Right ventricle myocardium inferior (tissue), 1 donor: ENCODE results near the gene RHOJ. TPM values are rescaled to one million over a fixed set of nuclear protein-coding genes. Genes with fewer than 3 reads are reported as not detected.
"Not testable (repeated sequence)": the region's sequence is repeated elsewhere in the genome, so short reads cannot be mapped to it uniquely, and the experiment has no call there.

ENCODE experiments used
- ATAC-seq: fragments of 200-7000 bp; cut with Tn5 transposase; one replicate; pipeline ENCODE4 v1.9.1; 2020; ENCODE audit warnings: mild to moderate bottlenecking, moderate library complexity
- DNase-seq: peaks from one replicate; pipeline ENCODE4 v3.0.0; 2021; ENCODE audit errors: missing footprints
- intact Hi-C: fragments of 100-400 bp; cut with DNase I; formaldehyde crosslinking; loops from one replicate; pipeline ENCODE4 v1.11.0; 2022
- long read RNA-seq: library from polyadenylated mRNA; unstranded; transcript quantifications from one replicate; pipeline ENCODE4 v2.0.0, GENCODE V29; 2021
- total RNA-seq: library from RNA; stranded (reverse); fragmentation: NEBNext Ultra II Directional; extraction: Animal tissue kit (Norgen Biotek cat#: 25700); gene quantifications from one replicate; pipeline ENCODE4 v1.2.1, GENCODE V29; 2021
- donor health status: DM: no; HTN: yes; CAD: no; lungs with severe emphysema.

Gene RHOJ
- 18.3 TPM for total RNA-seq
- long read RNA-seq, partial matches to known transcripts: 0 of 2 reads
- long read RNA-seq, other reads (novel, unspliced or antisense): 0 of 2 reads

- DNase-seq (peak; percentile 73), ATAC-seq (peak; percentile 5)
- intact Hi-C loops: loop anchor here (2.0 kb wide), 1 partner anchor 24 kb away; no protein-coding TSS in a partner anchor
Observed at GRCh38 chr14:63204407-63205043, at the start of gene RHOJ. Gene RHOJ (plus strand): TSS chr14:63204443. CDS start chr14:63204870, 427 bp downstream.

GRCh38 chr14:63155511-63156185, 48.6 kb upstream of the RHOJ start:
- DNase-seq (no peak), ATAC-seq (no peak)
- intact Hi-C loops: no loop called here

GRCh38 chr14:63157195-63157594, 47.0 kb upstream of the RHOJ start:
- ATAC-seq: no peak
- intact Hi-C loops: no loop called here
- DNase-seq: no peak

GRCh38 chr14:63163306-63163705, 40.9 kb upstream of the RHOJ start:
- ATAC-seq: no peak
- intact Hi-C loops: no loop called here
- no peak for DNase-seq

- no peak for ATAC-seq
- intact Hi-C loops: no loop called here
Observed at GRCh38 chr14:63164108-63164683, 40.0 kb upstream of the RHOJ start.

GRCh38 chr14:63165267-63165666, 39.0 kb upstream of the RHOJ start:
- DNase-seq, intact Hi-C loops, ATAC-seq: not testable (repeated sequence)

More at GRCh38 chr14:63164108-63164683, 40.0 kb upstream of the RHOJ start:
- DNase-seq: no peak

GRCh38 chr14:63167044-63167443, 37.2 kb upstream of the RHOJ start:
- no peak for DNase-seq
- intact Hi-C loops: no loop called here
- ATAC-seq: no peak

- no peak for DNase-seq
- intact Hi-C loops: loop anchor here (1.0 kb wide), 1 partner anchor 102 kb away; no protein-coding TSS in a partner anchor
- ATAC-seq: peak; percentile 59
Observed at GRCh38 chr14:63174760-63175191, 29.5 kb upstream of the RHOJ start.

GRCh38 chr14:63175531-63175930, 28.7 kb upstream of the RHOJ start:
- no peak for ATAC-seq
- intact Hi-C loops: no loop called here

GRCh38 chr14:63178912-63179311, 25.3 kb upstream of the RHOJ start:
- no peak for DNase-seq
- intact Hi-C loops: loop anchor here (1.0 kb wide), 1 partner anchor 96 kb away; no protein-coding TSS in a partner anchor

More at GRCh38 chr14:63175531-63175930, 28.7 kb upstream of the RHOJ start:
- no peak for DNase-seq

GRCh38 chr14:63179383-63179782, 24.9 kb upstream of the RHOJ start:
- intact Hi-C loops: loop anchor here (1.0 kb wide), 1 partner anchor 96 kb away; no protein-coding TSS in a partner anchor
- DNase-seq (peak; percentile 69), ATAC-seq (peak; percentile 72)

More at GRCh38 chr14:63178912-63179311, 25.3 kb upstream of the RHOJ start:
- ATAC-seq: peak; percentile 44

- DNase-seq: peak; percentile 74
- intact Hi-C loops: no loop called here
- ATAC-seq: peak; percentile 85
Observed at GRCh38 chr14:63180011-63180410, 24.2 kb upstream of the RHOJ start.

- ATAC-seq: no peak
- intact Hi-C loops: no loop called here
- no peak for DNase-seq
Observed at GRCh38 chr14:63182968-63183367, 21.3 kb upstream of the RHOJ start.

- no peak for ATAC-seq
- intact Hi-C loops: no loop called here
- DNase-seq: no peak
Observed at GRCh38 chr14:63186453-63186852, 17.8 kb upstream of the RHOJ start.

GRCh38 chr14:63191211-63191610, 13.0 kb upstream of the RHOJ start:
- ATAC-seq (no peak), DNase-seq (no peak)
- intact Hi-C loops: no loop called here

GRCh38 chr14:63192085-63192484, 12.2 kb upstream of the RHOJ start:
- no peak for ATAC-seq
- no peak for DNase-seq
- intact Hi-C loops: no loop called here

GRCh38 chr14:63193236-63193635, 11.0 kb upstream of the RHOJ start:
- ATAC-seq (no peak), DNase-seq (no peak)
- intact Hi-C loops: no loop called here

- intact Hi-C loops: no loop called here
- ATAC-seq (peak; percentile 18), DNase-seq (no peak)
Observed at GRCh38 chr14:63200035-63200740, 4.1 kb upstream of the RHOJ start.

GRCh38 chr14:63200767-63201166, 3.5 kb upstream of the RHOJ start:
- ATAC-seq (no peak), DNase-seq (no peak)
- intact Hi-C loops: no loop called here
